ENCODE measurements around the gene AMBRA1.

AMBRA1 gene

GRCh38 chr11:46593550-46594373 is at the start of gene AMBRA1:
AMBRA1 (minus strand) TSS chr11:46594023; CDS start chr11:46548380, 45,643 bp downstream.
- Histone ChIP-seq H3K9ac (ENCODE audit: low read depth in 1 of 2, low read length in 2 of 2) (peak within 1 kb of the TSS; percentile 79 to 88), H3K4me1 (ENCODE audit: control insufficient read depth in 1 of 2, insufficient read depth in 2 of 2, low read length in 2 of 2) (peaks cover 20 to 31% of the 10 kb centered on the region in 2 donors), H3K27ac (ENCODE audit: low read depth, low read length) (peak within 1 kb of the TSS; percentile 66), H3K4me3 (ENCODE audit: low read depth in 1 of 2, low read length in 2 of 2) (peak within 1 kb of the TSS; percentile 88 to 94), H3K9me3 (ENCODE audit: control insufficient read depth in 1 of 2, low read length in 2 of 2) (no peaks in the 10 kb centered on the region), H3K27me3 (ENCODE audit: control insufficient read depth in 1 of 2, insufficient read depth in 2 of 2, low read length in 2 of 2) (no peaks in the 10 kb centered on the region), H3K36me3 (ENCODE audit: control insufficient read depth in 1 of 2, insufficient read depth in 2 of 2, low read length in 2 of 2) (no peaks in the 10 kb centered on the region)

GRCh38 chr11:46643531-46643930 is 49.7 kb upstream of the AMBRA1 start:
- H3K27ac ChIP-seq (ENCODE audit: low read depth, low read length) = no peak overlapping the region
- no peak overlapping the region for H3K4me3 ChIP-seq (ENCODE audit: low read depth in 1 of 2, low read length in 2 of 2)
- H3K9ac ChIP-seq (ENCODE audit: low read depth in 1 of 2, low read length in 2 of 2) = no peak overlapping the region
- H3K9me3 ChIP-seq (ENCODE audit: control insufficient read depth in 1 of 2, low read length in 2 of 2) = no peaks in the 10 kb centered on the region
- H3K27me3 ChIP-seq (ENCODE audit: control insufficient read depth in 1 of 2, insufficient read depth in 2 of 2, low read length in 2 of 2) = no peaks in the 10 kb centered on the region
- H3K36me3 ChIP-seq (ENCODE audit: control insufficient read depth in 1 of 2, insufficient read depth in 2 of 2, low read length in 2 of 2) = peaks cover 8 to 41% of the 10 kb centered on the region in 2 donors
- peaks cover 6 to 11% of the 10 kb centered on the region in 2 donors for H3K4me1 ChIP-seq (ENCODE audit: control insufficient read depth in 1 of 2, insufficient read depth in 2 of 2, low read length in 2 of 2)

GRCh38 chr11:46642627-46643335 is 49.0 kb upstream of the AMBRA1 start:
- H3K27ac ChIP-seq (ENCODE audit: low read depth, low read length) = no peak overlapping the region

GRCh38 chr11:46641639-46642038 is 47.8 kb upstream of the AMBRA1 start:
- Histone ChIP-seq H3K36me3 (ENCODE audit: control insufficient read depth in 1 of 2, insufficient read depth in 2 of 2, low read length in 2 of 2) (peaks cover 8 to 32% of the 10 kb centered on the region in 2 donors), H3K27me3 (ENCODE audit: control insufficient read depth in 1 of 2, insufficient read depth in 2 of 2, low read length in 2 of 2) (no peaks in the 10 kb centered on the region), H3K9me3 (ENCODE audit: control insufficient read depth in 1 of 2, low read length in 2 of 2) (no peaks in the 10 kb centered on the region), H3K27ac (ENCODE audit: low read depth, low read length) (no peak overlapping the region), H3K9ac (ENCODE audit: low read depth in 1 of 2, low read length in 2 of 2) (no peak overlapping the region), H3K4me3 (ENCODE audit: low read depth in 1 of 2, low read length in 2 of 2) (no peak overlapping the region), H3K4me1 (ENCODE audit: control insufficient read depth in 1 of 2, insufficient read depth in 2 of 2, low read length in 2 of 2) (peaks cover 6 to 11% of the 10 kb centered on the region in 2 donors)

More at GRCh38 chr11:46642627-46643335, 49.0 kb upstream of the AMBRA1 start:
- Histone ChIP-seq H3K36me3 (ENCODE audit: control insufficient read depth in 1 of 2, insufficient read depth in 2 of 2, low read length in 2 of 2) (peaks cover 8 to 42% of the 10 kb centered on the region in 2 donors), H3K4me3 (ENCODE audit: low read depth in 1 of 2, low read length in 2 of 2) (no peak overlapping the region), H3K9me3 (ENCODE audit: control insufficient read depth in 1 of 2, low read length in 2 of 2) (no peaks in the 10 kb centered on the region), H3K27me3 (ENCODE audit: control insufficient read depth in 1 of 2, insufficient read depth in 2 of 2, low read length in 2 of 2) (no peaks in the 10 kb centered on the region), H3K4me1 (ENCODE audit: control insufficient read depth in 1 of 2, insufficient read depth in 2 of 2, low read length in 2 of 2) (peaks cover 6 to 11% of the 10 kb centered on the region in 2 donors), H3K9ac (ENCODE audit: low read depth in 1 of 2, low read length in 2 of 2) (no peak overlapping the region)

GRCh38 chr11:46640036-46640788 is 46.4 kb upstream of the AMBRA1 start:
- Histone ChIP-seq H3K9ac (ENCODE audit: low read depth in 1 of 2, low read length in 2 of 2) (no peak overlapping the region), H3K4me3 (ENCODE audit: low read depth in 1 of 2, low read length in 2 of 2) (peak overlapping the region; percentile 11 to 26), H3K27me3 (ENCODE audit: control insufficient read depth in 1 of 2, insufficient read depth in 2 of 2, low read length in 2 of 2) (no peaks in the 10 kb centered on the region), H3K4me1 (ENCODE audit: control insufficient read depth in 1 of 2, insufficient read depth in 2 of 2, low read length in 2 of 2) (peaks cover 6 to 11% of the 10 kb centered on the region in 2 donors), H3K27ac (ENCODE audit: low read depth, low read length) (peak overlapping the region; percentile 15), H3K9me3 (ENCODE audit: control insufficient read depth in 1 of 2, low read length in 2 of 2) (no peaks in the 10 kb centered on the region), H3K36me3 (ENCODE audit: control insufficient read depth in 1 of 2, insufficient read depth in 2 of 2, low read length in 2 of 2) (peaks cover 9 to 18% of the 10 kb centered on the region in 2 donors)

- Histone ChIP-seq H3K9ac (ENCODE audit: low read depth in 1 of 2, low read length in 2 of 2) (no peak overlapping the region), H3K27ac (ENCODE audit: low read depth, low read length) (no peak overlapping the region), H3K9me3 (ENCODE audit: control insufficient read depth in 1 of 2, low read length in 2 of 2) (no peaks in the 10 kb centered on the region), H3K27me3 (ENCODE audit: control insufficient read depth in 1 of 2, insufficient read depth in 2 of 2, low read length in 2 of 2) (no peaks in the 10 kb centered on the region), H3K4me3 (ENCODE audit: low read depth in 1 of 2, low read length in 2 of 2) (no peak overlapping the region), H3K36me3 (ENCODE audit: control insufficient read depth in 1 of 2, insufficient read depth in 2 of 2, low read length in 2 of 2) (peaks cover 9 to 14% of the 10 kb centered on the region in 2 donors), H3K4me1 (ENCODE audit: control insufficient read depth in 1 of 2, insufficient read depth in 2 of 2, low read length in 2 of 2) (peaks cover 6 to 11% of the 10 kb centered on the region in 2 donors)
Measured at GRCh38 chr11:46639197-46639839, 45.5 kb upstream of the AMBRA1 start.

- no peaks in the 10 kb centered on the region for H3K9me3 ChIP-seq (ENCODE audit: control insufficient read depth in 1 of 2, low read length in 2 of 2)
- no peak overlapping the region for H3K9ac ChIP-seq (ENCODE audit: low read depth in 1 of 2, low read length in 2 of 2)
- H3K4me1 ChIP-seq (ENCODE audit: control insufficient read depth in 1 of 2, insufficient read depth in 2 of 2, low read length in 2 of 2) = peaks cover 6 to 11% of the 10 kb centered on the region in 2 donors
- H3K27ac ChIP-seq (ENCODE audit: low read depth, low read length) = no peak overlapping the region
- peaks cover 6 to 10% of the 10 kb centered on the region in 2 donors for H3K36me3 ChIP-seq (ENCODE audit: control insufficient read depth in 1 of 2, insufficient read depth in 2 of 2, low read length in 2 of 2)
- H3K27me3 ChIP-seq (ENCODE audit: control insufficient read depth in 1 of 2, insufficient read depth in 2 of 2, low read length in 2 of 2) = no peaks in the 10 kb centered on the region
- no peak overlapping the region for H3K4me3 ChIP-seq (ENCODE audit: low read depth in 1 of 2, low read length in 2 of 2)
Measured at GRCh38 chr11:46637546-46637945, 43.7 kb upstream of the AMBRA1 start.

- H3K4me3 ChIP-seq (ENCODE audit: low read depth in 1 of 2, low read length in 2 of 2) = no peak overlapping the region
- H3K36me3 ChIP-seq (ENCODE audit: control insufficient read depth in 1 of 2, insufficient read depth in 2 of 2, low read length in 2 of 2) = peaks cover 6 to 28% of the 10 kb centered on the region in 2 donors
- H3K9me3 ChIP-seq (ENCODE audit: control insufficient read depth in 1 of 2, low read length in 2 of 2) = no peaks in the 10 kb centered on the region
- no peak overlapping the region for H3K9ac ChIP-seq (ENCODE audit: low read depth in 1 of 2, low read length in 2 of 2)
- H3K27ac ChIP-seq (ENCODE audit: low read depth, low read length) = no peak overlapping the region
- peaks cover 5 to 7% of the 10 kb centered on the region in 2 donors for H3K4me1 ChIP-seq (ENCODE audit: control insufficient read depth in 1 of 2, insufficient read depth in 2 of 2, low read length in 2 of 2)
- H3K27me3 ChIP-seq (ENCODE audit: control insufficient read depth in 1 of 2, insufficient read depth in 2 of 2, low read length in 2 of 2) = no peaks in the 10 kb centered on the region
Measured at GRCh38 chr11:46635557-46636139, 41.8 kb upstream of the AMBRA1 start.
